GM18873 (cell line): ENCODE data around the gene CERT1.
"Not testable (repeated sequence)": the region's sequence is repeated elsewhere in the genome, so short reads cannot be mapped to it uniquely, and the experiment has no call there.

Experiments used
- ATAC-seq: cut with Tn5 transposase; IDR thresholded peaks from one replicate; pipeline ENCODE4 v1.9.1; 2021; ENCODE audit warnings: mild to moderate bottlenecking, moderate library complexity, moderate number of reproducible peaks; ENCODE audit not compliant: unreplicated experiment, low FRiP score

Gene CERT1

DNA sequence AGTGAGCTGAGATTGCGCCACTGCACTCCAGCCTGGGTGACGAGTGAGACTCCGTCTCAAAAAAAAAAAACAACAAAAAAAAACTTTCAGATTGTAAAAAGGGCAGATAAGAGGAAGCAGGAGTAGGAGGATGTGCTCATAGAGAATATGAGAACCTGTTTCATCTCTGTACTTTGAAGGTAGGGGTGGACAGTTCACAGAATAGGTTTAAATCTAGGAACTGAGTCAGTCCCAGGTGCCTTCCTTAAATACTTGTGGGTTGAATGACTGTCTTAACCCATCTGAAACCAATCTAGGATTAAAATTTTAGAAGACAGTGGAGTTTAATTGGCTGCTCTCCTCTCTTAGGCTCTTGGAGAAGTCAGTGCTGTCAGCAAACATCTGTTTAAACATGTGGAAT lies 12.6 kb upstream of the CERT1 start:
- peak; percentile 74 for ATAC-seq

DNA sequence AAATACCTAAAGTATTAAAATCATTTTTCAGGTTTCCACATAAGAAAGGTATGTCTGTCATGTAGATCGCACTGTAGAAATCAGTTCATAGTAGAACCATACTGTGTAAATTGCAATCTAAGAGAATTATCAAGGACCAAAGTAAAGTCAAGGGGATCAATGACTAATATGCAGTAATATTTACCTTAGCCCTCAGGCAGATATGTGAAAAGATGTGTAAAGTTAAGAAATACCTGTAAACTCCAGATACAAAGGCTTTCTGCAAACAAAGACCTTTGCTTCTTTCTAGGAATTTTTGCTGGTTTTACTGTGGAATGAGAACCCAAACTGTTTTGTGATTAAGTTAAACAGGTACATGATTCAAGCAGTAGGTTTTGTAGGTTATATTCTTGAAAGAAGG lies 11.8 kb upstream of the CERT1 start:
- ATAC-seq: no peak

DNA sequence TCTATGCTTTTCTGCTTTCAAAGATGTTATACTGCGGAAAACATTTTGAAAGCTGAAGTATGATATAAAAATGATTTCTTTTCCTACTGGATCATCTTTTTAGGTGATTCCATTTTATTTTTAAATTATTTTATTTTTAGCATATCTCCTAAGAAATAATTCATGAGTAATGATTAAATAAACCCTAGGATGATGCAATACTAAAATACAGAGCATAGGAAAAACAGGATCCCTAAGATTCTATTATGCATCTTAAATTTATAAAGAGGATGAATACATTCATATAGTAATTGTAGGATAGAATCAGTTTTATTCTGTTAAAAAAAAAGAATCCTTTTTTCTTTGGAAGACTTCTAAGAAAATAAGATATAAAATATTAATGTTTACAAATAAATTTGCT lies 11.1 kb upstream of the CERT1 start:
- no peak for ATAC-seq

DNA sequence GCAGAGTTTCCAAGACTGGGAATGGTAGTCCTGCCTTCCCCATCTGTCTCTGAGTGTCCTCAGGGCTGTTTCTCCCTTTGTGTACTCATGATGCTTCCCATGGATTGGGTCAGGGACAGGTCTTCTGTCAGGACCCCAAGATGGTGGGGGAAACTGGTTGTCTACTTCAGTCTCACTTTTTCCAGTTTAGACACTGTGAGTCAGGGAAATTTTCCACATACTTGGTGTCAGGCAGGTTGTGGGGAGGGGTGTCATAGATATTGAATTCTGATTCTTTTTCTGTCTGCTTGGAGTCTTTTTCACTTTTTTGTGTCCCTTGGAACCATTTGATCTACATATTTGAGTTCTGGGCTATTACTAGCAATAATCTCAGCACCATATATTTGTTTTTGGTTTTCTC lies 10.6 kb upstream of the CERT1 start:
- ATAC-seq: no peak

DNA sequence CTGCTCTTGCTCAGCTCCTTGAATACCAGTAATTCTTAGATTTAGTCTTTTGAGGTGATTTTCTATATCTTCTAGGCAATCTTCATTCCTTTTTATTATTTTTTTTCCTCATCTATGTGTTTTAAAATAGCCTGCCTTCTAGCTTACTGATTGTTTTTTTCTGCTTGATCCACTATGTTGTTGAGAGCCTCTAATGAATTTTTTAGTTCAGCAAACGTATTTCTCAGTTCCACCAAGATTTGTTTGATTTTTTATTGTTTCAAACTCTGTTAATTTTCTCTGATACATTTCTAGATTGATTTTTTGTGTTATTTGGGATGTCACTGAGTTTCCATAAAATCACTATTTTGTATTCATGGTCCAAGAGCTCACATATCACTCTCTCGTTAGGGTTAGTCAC lies 9.8 kb upstream of the CERT1 start:
- ATAC-seq: no peak

DNA sequence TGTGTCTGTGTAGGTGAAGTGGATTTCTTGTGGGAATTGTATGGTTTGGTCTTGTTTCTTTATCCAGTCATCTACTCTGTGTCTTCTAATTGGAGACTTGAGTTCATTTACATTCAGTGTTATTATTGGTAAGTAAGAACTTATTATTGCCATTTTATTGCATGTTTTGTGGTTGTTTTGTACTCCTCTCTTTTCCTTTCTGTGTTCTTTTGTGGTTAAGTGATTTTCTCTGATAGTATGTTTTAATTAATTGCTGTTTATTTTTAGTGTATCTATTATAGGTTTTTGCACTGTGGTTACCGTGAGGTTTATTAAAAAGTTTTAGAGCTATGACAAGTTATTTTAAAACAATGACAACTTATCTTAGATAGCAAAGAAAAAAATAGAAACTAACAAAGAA lies 8.3 kb upstream of the CERT1 start:
- no peak for ATAC-seq

DNA sequence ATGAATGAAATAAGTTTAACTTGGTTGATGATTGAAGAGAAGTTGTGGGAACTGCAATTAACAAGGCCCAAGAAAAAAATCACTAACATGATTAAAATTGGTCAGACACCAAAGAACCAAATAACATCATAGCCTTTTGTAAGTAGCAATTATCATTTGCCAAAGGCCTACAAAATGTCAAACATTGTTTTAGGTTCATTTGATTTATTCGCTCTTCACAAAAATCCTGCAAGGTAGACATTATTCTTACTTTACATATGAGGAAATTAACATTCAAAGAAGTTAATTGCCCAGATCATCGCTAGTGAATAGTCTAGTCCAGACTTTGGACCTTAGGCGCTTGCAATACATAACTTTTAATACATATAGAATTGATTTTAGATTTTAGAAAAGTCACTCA lies 2.9 kb upstream of the CERT1 start:
- no peak for ATAC-seq

DNA sequence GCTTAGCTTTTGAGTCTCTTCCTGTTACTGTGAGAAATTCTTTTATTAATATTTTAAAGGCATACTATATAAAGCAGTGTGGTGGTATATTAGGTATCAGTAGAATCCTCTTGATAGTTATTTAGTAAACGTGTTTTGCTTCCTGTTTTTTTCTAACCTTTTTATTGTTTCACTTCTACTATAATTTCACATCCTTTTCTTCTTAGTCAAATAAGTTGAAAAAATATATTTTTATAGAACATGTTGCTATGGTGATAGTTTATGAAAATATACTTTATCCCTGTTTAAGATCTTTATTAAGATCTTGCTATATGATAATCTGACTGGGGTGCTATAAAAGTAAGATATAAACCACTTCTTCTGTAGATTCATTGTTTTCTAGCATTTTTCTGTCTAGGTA lies 2.4 kb upstream of the CERT1 start:
- ATAC-seq: no peak

DNA sequence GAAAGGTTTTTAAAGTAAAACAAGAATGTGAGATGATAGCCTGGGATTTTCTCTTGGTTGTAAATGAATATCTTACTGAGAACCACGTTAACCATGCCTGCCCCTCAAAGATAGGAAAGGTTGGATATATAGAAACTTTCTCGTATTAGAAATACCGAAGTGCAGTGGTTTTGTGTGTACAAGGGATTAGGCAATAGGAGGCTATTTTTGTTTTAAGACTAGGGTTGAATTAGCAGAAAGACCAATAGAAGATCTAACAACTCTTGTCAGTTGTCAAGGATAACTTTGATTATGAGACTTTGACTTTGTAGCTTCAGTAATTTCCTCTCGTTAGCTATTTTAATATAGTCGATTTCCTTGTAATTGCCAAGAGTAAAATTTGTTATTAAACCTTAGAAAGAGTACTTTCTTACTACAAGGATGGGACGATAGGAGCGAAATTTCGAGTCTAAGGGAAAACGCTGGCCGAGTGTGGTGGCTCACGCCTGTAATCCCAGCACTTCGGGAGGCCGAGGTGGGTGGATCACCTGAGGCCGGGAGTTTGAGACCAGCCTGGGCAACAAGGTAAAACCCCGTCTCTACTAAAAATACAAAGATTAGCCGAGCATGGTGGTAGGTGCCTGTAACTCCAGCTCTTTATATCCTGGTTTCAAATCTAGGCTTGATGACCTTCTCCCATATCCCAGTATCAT lies 1.1 kb upstream of the CERT1 start:
- no peak for ATAC-seq

DNA sequence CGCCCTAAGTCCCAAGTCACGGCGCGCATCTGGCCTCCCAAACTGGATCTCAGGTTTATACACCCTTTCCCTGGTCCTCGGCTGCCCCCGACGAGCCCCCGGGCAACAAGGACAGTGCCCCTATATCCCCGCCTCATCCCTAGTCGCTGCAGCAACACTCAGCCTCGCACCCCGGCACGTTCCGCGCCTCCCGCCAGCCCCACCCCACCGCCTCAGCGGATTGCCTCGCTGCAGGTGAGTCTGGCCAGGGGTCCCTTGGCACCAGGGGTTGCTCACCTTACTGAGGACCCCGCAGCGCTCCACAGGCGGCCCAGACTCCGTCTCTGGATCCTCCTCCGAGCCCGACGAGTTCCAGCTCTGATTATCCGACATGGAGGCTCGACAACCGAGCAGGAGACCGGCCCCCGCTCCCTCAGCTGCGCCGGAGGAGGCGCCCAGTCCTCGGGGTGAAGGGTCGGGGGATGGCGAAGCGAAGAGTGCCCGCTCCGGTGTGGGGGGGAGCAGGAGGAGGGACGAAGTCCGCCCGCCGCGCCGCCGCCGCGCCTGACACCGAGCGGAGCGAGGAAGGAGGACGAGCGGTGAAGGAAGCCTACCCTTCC lies 494 bp downstream of the CERT1 start:
- ATAC-seq: peak; percentile 18

DNA sequence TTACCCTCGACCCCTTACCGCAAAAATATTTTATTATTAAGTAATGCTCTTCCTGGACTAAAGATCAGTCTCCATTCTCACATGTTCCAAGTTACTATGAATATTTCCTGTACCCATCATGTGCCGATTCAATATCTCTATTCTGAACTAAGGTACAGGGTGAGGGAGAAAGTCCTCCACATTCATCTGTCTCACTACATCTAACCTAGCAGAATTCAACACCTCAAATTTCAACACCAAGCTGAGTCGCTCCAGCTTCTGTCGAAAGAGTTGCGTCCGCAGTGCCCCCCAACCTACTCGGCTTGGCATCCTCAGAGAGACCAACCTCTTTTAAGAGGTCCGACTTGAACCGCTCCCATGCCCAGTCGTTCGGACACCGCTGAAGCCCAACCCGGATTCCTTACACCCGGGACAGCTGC lies 1.0 kb downstream of the CERT1 start:
- peak; percentile 11 for ATAC-seq

DNA sequence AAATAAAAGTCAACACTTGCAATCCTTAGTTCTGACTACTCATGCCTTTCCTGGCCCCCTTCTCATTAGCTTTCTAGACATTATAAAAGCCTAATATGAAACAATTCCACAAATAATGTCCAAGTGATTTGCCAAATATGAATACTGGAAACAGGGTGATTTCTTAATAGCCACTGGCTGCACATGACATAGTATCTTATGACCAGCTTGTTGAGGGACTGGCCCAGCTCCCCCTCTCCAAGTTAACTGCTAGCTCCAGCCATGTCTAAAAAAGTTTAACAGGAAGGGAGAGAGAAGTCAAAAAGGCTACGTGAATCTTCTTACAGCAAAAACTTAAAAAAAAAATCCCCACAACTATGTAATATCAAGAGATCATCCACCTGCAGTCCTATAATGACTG lies 1.5 kb downstream of the CERT1 start:
- ATAC-seq: no peak

DNA sequence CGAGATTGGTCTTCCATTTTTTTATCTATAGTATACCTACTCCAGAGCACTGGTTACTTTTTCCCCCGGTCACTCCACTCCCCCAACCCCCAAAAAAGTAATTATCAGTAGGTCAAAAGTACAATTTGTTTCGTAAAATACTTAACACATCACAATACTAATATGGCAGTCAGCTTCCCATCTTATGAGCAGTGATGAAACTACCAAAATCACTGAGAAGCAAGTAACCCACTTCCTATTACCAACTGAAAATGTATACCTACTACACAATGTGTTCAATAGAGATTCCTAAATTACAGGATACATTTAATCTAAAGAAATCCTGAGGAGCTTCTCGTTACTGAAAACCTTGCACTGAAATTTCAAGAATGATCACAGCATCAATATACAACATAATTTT lies 1.9 kb downstream of the CERT1 start:
- no peak for ATAC-seq

DNA sequence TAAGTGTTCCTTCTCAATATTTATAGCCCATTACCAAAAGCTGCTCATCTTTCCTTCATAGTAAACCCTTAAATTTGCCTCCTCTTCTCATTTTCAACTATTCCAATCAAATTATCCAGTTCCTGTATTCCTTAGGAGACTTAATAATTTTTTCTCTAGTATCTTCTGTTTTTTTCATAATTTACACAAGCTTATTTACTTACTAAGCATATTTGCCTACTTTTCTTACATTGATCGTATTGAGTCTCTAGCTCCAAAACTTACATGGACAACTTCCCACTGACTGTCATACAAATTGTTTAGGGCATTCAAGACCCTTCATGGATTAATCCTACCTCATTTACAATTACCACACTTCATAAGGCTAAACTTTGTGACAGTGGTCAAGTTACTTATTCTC lies 3.6 kb downstream of the CERT1 start:
- ATAC-seq: no peak

DNA sequence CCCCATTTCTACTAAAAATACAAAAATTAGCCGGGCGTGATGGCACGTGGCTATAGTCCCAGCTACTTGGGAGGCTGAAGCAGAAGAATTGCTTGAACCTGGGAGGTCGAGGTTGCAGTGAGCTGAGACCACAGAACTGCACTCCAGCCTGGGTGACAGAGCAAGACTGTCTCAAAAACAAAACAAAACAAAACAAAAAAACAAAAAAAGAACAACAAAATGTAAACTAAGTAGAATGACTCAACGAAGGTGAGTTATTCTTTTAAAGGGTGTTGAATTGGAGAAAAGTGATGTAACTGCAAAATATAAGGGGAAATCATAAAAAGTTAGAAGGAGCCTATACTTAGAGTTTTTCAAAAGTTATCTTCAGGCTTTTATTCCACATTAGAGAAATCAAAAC lies 6.3 kb downstream of the CERT1 start:
- ATAC-seq: not testable (repeated sequence)

DNA sequence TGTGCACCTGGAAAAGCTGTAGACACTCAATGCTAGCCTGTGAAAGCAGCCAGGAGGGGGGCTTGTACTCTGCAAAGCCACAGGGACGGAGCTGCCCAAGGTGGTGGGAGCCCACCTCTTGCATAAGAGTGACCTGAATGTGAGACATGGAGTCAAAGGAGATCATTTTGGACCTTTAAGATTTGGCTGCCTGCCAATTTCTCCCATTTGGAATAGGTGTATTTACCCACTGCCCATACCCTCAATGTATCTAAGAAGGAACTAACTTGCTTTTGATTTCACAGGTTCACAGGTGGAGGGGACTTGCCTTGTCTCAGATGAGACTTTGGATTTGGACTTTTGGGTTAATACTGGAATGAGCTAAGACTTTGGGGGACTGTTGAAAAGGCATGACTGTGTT lies 12.6 kb downstream of the CERT1 start:
- ATAC-seq: not testable (repeated sequence)

DNA sequence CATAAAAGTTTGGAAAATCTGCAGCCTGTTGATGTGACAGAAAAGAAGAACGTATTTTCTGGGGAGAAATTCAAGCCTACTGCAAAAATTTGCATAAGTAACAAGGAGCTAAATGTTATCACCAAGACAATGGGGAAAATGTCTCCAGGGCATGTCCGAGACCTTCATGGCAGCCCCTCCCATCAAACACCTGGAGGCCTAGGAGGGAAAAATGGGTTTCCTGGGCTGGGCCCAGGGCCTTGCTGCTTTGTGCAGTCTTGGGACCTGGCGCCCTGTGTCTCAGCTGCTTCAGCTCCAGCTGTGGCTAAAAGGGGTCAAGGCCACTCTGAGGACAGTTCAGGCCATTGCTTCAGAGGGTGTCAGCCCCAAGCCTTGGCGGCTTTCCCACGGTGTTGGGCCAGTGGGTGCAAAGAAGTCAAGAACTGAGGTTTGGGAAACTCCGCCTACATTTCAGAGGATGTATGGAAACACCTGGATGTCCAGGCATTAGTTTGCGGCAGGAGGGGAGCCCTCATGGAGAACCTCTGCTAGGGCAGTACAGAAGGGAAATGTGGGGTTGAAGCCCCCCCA lies 13.1 kb downstream of the CERT1 start:
- no peak for ATAC-seq

DNA sequence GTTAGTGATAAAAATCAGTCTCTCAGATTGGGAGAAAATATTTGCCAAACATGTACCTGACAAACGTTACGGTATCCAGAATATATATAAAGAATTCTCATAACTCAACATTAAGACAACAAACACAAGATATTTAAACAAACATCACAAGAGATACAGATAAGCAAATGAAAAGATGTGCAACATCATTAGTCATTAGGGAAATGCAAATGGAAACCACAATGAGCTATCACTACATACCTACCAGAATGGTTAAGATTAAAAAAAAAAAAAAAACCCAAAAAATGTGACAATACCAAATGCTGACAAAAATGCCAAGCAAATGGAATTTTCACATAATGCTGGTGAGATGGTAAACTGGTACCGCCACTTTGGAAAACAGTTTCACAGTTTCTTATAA lies 15.4 kb downstream of the CERT1 start:
- ATAC-seq: no peak

DNA sequence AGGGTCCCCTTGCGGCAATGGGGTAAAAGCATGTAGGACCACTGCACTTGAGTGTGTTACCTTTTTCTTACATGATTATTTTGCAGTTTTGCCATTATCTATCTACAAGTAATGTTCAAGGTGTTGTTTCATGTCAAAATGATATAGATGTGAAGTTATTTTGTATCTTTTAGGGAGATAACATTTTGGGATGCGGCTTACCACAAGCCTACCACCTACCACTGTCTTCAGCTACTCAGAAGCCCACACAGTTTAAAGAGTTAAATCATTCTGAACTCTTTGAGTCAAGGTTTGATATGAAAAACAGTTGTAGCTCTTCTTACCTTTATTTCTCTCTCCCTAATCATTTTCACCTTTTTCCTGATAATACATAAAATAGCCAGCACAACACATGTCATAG lies 19.8 kb downstream of the CERT1 start:
- ATAC-seq: no peak

DNA sequence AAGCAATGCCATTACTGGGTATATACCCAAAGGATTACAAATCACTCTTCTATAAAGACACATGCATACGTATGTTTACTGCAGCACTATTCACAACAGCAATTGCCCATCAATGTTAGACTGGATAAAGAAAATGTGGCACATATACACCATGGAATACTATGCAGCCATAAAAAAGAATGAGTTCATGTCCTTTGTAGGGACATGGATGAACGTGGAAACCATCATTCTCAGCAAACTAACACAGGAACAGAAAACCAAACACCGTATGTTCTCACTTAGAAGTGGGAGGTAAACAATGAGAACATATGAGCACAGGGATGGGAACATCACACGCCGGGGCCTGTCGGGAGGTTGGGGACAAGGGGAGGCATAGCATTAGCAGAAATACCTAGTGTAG lies 21.6 kb downstream of the CERT1 start:
- not testable (repeated sequence) for ATAC-seq

DNA sequence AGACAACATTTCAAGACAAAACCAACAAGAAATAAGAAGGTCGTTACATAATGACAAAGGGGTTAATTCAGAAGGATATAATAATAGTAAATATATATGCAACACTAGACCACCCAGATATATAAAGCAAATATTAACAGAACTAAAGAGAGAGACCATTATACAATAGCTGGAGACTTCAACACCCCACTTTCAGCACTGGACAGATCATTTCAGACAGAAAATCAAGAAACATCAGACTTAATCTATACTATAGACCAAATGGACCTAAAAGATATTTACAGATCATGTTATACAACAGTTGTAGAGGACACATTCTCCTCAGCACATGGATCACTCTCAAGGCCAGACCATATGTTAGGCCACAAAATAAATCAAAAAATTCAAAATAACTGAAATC lies 26.8 kb downstream of the CERT1 start:
- no peak for ATAC-seq

DNA sequence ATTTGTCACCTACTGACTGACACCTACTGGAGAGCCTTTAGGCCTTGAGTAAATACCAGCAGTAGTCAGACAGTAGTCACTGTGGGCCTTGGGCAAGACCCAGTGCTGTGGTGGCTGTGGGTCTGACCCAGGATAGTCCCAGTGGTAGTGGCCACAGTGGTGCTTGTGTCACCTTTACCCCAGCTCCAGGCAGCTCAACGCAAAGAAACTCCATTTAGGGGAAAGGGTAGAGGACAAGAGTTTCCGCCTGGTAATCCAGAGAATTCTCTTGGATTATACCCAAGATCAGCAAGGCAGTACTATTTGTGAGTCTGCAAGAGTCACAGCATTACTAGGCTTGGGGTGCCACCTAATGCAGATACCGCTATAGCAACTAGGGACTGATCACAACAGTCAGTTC lies 28.9 kb downstream of the CERT1 start:
- ATAC-seq: no peak
